ENCODE results near the gene PNKP.

- TF ChIP-seq CTCF (IDR thresholded peaks at IDR 0.05): no peak
- TF ChIP-seq POLR2A (IDR thresholded peaks at IDR 0.05): no peak
These were observed 17.2 kb downstream of the PNKP start for GRCh38 chr19:49850221-49850486.
